ENCODE data around the gene HTD2.

HTD2 gene

DNA sequence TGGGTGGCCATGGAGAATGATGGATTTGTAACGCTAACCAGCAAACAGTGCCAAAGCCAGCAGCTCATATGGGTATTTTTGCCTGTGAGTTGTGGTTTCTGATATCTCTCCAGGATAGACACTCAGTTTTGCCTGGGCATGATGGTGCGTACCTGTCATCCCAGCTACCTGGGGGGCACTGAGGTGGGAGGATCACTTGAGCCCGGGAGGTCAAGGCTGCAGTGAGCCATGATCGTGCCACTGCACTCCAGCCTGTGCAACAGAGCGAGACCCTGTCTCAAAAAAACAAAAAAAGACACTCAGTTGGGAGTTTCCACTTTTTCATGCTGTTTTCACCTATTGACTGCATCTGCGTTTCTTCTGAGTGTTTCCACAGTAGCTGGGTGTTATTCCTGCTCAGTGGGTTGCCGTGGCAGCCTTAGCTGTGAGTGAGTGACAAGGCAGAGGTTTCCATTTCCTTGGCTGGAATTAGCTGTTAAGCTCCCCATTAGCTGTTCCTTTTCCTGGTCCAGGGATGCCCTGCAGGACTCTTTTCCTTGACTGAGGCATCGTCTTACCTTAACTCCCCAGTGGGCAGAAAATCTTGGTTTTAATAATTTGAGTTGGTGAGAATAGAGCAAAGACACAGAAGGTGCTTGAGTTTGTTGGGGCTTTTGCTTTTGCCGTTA is 14.5 kb upstream of the HTD2 start:
- no peak overlapping the region for H3K9ac ChIP-seq
- no peak for TF ChIP-seq CTCF (conservative IDR thresholded peaks at IDR 0.05; ENCODE audit: low read depth, low read length)
- no peak overlapping the region for H3K4me2 ChIP-seq
- H3K27ac ChIP-seq: no peak overlapping the region
- no peaks in the 10 kb centered on the region for H3K79me2 ChIP-seq (ENCODE audit: insufficient read depth, low read depth)
- H4K20me1 ChIP-seq (ENCODE audit: insufficient read depth): no peaks in the 10 kb centered on the region
- no peak overlapping the region for H2AFZ ChIP-seq (ENCODE audit: low read depth)
- H3K36me3 ChIP-seq (ENCODE audit: insufficient read depth): no peaks in the 10 kb centered on the region
- no peaks in the 10 kb centered on the region for H3K27me3 ChIP-seq (ENCODE audit: insufficient read depth, low read depth)
- H3K4me3 ChIP-seq (IDR thresholded peaks at IDR 0.05; ENCODE audit: insufficient read depth, low read depth, low read length): no peak overlapping the region
- H3K4me1 ChIP-seq (ENCODE audit: low read depth, poor library complexity, severe bottlenecking): no peaks in the 10 kb centered on the region

- Histone ChIP-seq H3K4me2 (no peak overlapping the region), H3K4me3 (IDR thresholded peaks at IDR 0.05; ENCODE audit: insufficient read depth, low read depth, low read length) (no peak overlapping the region), H3K27me3 (ENCODE audit: insufficient read depth, low read depth) (no peaks in the 10 kb centered on the region), H2AFZ (ENCODE audit: low read depth) (no peak overlapping the region), H3K36me3 (ENCODE audit: insufficient read depth) (no peaks in the 10 kb centered on the region), H3K27ac (no peak overlapping the region), H3K9ac (no peak overlapping the region), H3K79me2 (ENCODE audit: insufficient read depth, low read depth) (no peaks in the 10 kb centered on the region), H3K4me1 (ENCODE audit: low read depth, poor library complexity, severe bottlenecking) (no peaks in the 10 kb centered on the region), H4K20me1 (ENCODE audit: insufficient read depth) (no peaks in the 10 kb centered on the region)
- TF ChIP-seq CTCF (conservative IDR thresholded peaks at IDR 0.05; ENCODE audit: low read depth, low read length): no peak
Observed at GRCh38 chr3:58292866-58293265, 13.5 kb upstream of the HTD2 start.

GRCh38 chr3:58293516-58293915 is 12.8 kb upstream of the HTD2 start:
- Histone ChIP-seq H3K4me3 (IDR thresholded peaks at IDR 0.05; ENCODE audit: insufficient read depth, low read depth, low read length) (no peak overlapping the region), H4K20me1 (ENCODE audit: insufficient read depth) (no peaks in the 10 kb centered on the region), H3K79me2 (ENCODE audit: insufficient read depth, low read depth) (no peaks in the 10 kb centered on the region), H3K36me3 (ENCODE audit: insufficient read depth) (no peaks in the 10 kb centered on the region), H3K27me3 (ENCODE audit: insufficient read depth, low read depth) (no peaks in the 10 kb centered on the region), H3K4me1 (ENCODE audit: low read depth, poor library complexity, severe bottlenecking) (no peaks in the 10 kb centered on the region), H3K27ac (no peak overlapping the region), H3K4me2 (no peak overlapping the region), H2AFZ (ENCODE audit: low read depth) (no peak overlapping the region), H3K9ac (no peak overlapping the region)
- TF ChIP-seq CTCF (conservative IDR thresholded peaks at IDR 0.05; ENCODE audit: low read depth, low read length): no peak

DNA sequence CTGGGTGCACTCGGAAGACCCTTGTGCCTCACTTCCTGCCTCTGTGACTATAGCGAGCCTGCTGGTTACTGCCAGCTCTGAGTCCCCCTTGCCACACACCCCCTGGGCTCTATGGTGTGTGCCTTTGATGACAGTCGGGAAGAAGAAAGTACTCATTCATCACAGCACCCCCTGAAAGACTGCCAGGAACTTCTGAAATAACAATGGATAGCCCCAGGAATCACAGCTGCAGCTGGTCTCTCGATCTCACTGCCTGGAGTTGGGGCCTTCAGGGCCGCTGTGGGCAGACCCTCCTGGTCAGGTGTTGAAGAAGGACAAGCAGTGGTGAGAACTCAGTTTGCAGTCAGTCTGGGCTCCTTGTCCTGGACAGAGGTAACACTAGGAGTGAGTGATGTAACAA is 10.1 kb upstream of the HTD2 start:
- no peaks in the 10 kb centered on the region for H3K27me3 ChIP-seq (ENCODE audit: insufficient read depth, low read depth)
- no peaks in the 10 kb centered on the region for H3K79me2 ChIP-seq (ENCODE audit: insufficient read depth, low read depth)
- H3K36me3 ChIP-seq (ENCODE audit: insufficient read depth): no peaks in the 10 kb centered on the region
- no peak overlapping the region for H3K27ac ChIP-seq
- H3K9ac ChIP-seq: no peak overlapping the region
- H3K4me2 ChIP-seq: no peak overlapping the region
- no peaks in the 10 kb centered on the region for H4K20me1 ChIP-seq (ENCODE audit: insufficient read depth)
- no peaks in the 10 kb centered on the region for H3K4me1 ChIP-seq (ENCODE audit: low read depth, poor library complexity, severe bottlenecking)
- H3K4me3 ChIP-seq (IDR thresholded peaks at IDR 0.05; ENCODE audit: insufficient read depth, low read depth, low read length): no peak overlapping the region
- TF ChIP-seq CTCF (conservative IDR thresholded peaks at IDR 0.05; ENCODE audit: low read depth, low read length): no peak
- H2AFZ ChIP-seq (ENCODE audit: low read depth): no peak overlapping the region

All from KMS-11 (cell line).